RCC 7860 (cell line): ENCODE results near the gene SMTN.

Source experiments
- DNase-seq: peaks from one replicate; pipeline ENCODE4 v3.0.0-alpha.2; 2015; ENCODE audit warnings: low spot score
- FAIRE-seq: peaks from 2 replicates; lab custom pipeline; 2012; peaks lifted over from hg19 to GRCh38; lab: Jason Lieb, UNC

The SMTN gene

DNA sequence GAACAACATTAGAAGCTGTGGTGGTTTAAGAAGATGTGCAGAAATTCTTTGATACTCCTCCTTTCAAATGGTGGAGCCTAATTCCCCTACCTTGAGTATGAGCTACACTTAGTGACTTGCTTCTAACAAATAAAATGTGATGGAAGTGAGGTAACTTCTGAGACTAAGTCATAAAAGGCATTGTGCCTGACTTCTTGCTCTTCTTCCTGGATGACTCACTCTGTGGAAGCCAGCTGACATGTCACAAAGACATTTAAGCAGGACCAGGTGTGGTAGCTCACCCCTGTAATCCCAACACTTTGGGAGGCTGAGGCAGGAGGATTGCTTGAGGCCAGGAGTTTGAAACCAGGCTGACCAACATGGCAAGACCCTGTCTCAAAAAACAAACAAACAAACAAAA lies 63.1 kb downstream of the SMTN start:
- FAIRE-seq (no peak), DNase-seq (peak; percentile 42)

DNA sequence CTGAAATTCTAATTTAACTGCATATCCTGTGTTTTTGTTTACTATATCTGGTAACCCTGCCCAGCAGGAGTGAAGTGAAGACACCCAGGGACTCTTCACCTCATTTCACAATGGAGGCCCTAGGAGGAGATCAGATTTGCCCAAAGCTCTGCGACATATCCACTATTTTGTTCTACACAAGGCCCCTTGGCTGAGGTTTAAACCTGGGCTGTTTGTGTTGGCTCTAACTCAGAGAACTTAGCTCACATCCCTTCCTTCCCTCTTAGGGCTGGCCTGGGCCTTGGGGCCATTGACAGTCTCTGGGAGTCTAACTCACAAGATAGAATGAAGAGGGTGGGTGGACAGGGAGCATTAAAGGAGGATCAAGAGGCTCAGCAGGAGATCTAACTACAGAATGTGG lies 67.4 kb downstream of the SMTN start:
- no peak for DNase-seq
- no peak for FAIRE-seq

DNA sequence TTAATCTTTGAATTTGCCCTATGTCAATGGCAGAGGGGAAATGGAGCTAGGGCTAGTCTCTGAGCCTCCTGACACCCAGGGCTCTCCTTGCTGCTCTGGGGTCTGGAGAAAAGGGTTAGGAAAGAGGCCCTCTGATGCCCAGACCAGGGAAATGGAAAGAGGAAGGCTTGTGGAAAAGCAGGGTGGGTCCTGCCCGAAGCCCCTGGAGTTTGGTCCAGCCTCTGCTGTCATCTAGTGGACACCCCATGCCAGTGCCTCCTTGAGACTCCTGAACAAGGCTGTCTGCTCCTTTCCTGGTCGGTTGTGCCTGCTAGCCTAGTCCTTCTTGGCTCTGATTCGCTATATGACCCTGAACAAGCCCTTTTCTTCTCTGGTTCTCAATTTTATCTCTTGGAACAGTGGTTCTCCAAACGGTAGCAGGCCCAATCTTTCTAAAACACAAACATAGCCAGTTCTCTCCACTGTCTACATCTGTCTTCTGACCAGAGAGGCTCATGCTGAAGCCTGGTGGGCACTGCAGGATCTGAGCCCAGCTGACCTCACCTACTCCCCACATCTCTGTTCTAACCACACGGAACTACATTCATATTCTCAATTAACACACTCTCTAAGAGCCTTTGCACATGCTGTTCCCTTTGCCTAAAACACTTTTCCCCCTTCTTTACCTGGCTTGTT lies 68.0 kb downstream of the SMTN start:
- DNase-seq: peak; percentile 54
- no peak for FAIRE-seq

DNA sequence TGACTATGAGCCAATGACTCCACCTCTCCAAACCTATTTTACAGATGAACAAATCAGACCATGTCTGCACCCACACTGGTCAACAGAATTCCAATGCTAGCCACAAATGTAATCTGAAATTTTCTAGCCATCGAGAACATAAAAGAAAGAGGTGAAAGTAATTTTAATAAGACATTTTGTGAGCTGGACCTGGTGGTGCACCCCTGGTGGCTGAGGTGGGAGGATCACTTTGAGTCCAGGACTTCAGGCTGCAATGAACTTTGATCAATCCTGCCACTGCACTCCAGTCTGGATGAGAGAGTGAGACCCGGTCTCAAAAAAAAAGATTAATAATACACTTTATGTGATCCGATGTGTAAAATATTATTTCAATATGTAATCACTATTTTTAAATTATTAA lies 69.5 kb downstream of the SMTN start:
- no peak for DNase-seq
- no peak for FAIRE-seq

DNA sequence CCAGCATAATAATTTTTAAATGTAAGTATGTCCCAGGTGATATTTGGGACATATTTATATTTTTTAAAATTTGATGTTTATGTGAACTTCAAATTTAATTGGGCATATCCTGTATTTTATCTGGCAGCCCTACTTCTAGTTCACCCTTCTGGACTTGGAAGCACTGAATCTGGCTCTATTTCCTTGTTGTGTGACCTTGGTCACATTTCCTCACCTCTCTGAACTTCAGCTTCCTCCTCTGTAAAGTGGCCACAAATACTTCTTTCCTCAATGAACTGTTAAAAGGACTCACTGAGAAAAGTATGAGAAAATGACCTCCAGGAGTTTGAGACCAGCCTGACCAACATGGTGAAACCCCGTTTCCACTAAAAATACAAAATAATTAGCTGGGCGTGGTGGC lies 70.8 kb downstream of the SMTN start:
- no peak for DNase-seq
- no peak for FAIRE-seq

DNA sequence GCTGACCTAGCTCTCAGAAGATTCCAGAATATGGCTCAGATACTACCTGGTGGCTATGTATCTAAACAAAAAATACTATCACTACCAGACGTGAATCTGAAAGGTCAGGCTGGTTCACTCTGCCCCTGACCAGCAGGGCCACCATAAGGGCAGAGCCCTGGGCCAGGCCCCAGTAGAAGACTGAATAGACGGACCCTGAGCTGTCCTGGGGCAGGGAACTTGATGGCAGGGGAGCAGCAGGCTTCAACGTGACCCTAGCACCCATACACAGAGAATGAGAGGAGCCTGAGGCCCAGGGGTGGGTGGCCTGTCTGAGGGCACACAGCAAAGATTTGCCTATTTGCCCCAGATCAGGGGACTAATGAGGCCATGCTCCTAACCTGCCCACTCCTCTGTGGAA lies 72.2 kb downstream of the SMTN start:
- DNase-seq: no peak
- FAIRE-seq: no peak
